Skeletal muscle tissue (tissue), 4 donors: ENCODE measurements around the gene STRN4. TPM values are rescaled to one million over a fixed set of nuclear protein-coding genes. Genes with fewer than 3 reads are reported as not detected.

Source experiments
- H3K27ac ChIP-seq: one replicate; pipeline ENCODE4 v1.7.0; 2013; ENCODE audit warnings: mild to moderate bottlenecking, low read depth, low read length, inconsistent platforms
- H3K27me3 ChIP-seq, 3 donors: one replicate each; pipeline ENCODE4 v1.7.0; 2013; ENCODE audit warnings: low read length in 3 of 3; ENCODE audit not compliant: control insufficient read depth in 3 of 3, insufficient read depth in 3 of 3
- H3K36me3 ChIP-seq, 3 donors: one replicate each; pipeline ENCODE4 v1.7.0; 2013; ENCODE audit warnings: low read length in 3 of 3; ENCODE audit not compliant: control insufficient read depth in 3 of 3, insufficient read depth in 3 of 3
- H3K4me1 ChIP-seq, 3 donors: one replicate each; pipeline ENCODE4 v1.7.0; 2013; ENCODE audit warnings: low read length in 3 of 3, mild to moderate bottlenecking in 3 of 3; ENCODE audit not compliant: control insufficient read depth in 3 of 3, insufficient read depth in 3 of 3
- H3K4me3 ChIP-seq, 3 donors: one replicate each; pipeline ENCODE4 v1.7.0; 2013; ENCODE audit warnings: low read length in 3 of 3
- H3K9ac ChIP-seq, 3 donors: one replicate each; pipeline ENCODE4 v1.7.0; 2013; ENCODE audit warnings: low read length in 3 of 3, mild to moderate bottlenecking in 3 of 3, moderate library complexity in 2 of 3, low read depth in 1 of 3
- H3K9me3 ChIP-seq, 3 donors: one replicate each; pipeline ENCODE4 v1.7.0; 2013; ENCODE audit warnings: low read length in 3 of 3; ENCODE audit not compliant: control insufficient read depth in 3 of 3
- total RNA-seq: library from RNA; depleted of rRNA; stranded (reverse); fragments of >200 nt; gene quantifications from one replicate; pipeline ENCODE4 v1.2.3, GENCODE V29; 2014
- donor health status: Osteomylitis.

The STRN4 gene
- total RNA-seq, 1 donor from 2014 or later, result 28.2 TPM

- Histone ChIP-seq H3K27ac (no peak overlapping the region), H3K27me3 (no peaks in the 10 kb centered on the region), H3K9ac (peak overlapping the region in 1 of 3 donors; percentile 92), H3K9me3 (no peaks in the 10 kb centered on the region), H3K36me3 (peaks cover 5 to 13% (median 9%) of the 10 kb centered on the region in 3 donors), H3K4me1 (peaks cover 52 to 60% (median 52%) of the 10 kb centered on the region in 3 donors), H3K4me3 (no peak overlapping the region)
Measured at GRCh38 chr19:46744005-46744691, 2.1 kb downstream of the STRN4 start.

DNA sequence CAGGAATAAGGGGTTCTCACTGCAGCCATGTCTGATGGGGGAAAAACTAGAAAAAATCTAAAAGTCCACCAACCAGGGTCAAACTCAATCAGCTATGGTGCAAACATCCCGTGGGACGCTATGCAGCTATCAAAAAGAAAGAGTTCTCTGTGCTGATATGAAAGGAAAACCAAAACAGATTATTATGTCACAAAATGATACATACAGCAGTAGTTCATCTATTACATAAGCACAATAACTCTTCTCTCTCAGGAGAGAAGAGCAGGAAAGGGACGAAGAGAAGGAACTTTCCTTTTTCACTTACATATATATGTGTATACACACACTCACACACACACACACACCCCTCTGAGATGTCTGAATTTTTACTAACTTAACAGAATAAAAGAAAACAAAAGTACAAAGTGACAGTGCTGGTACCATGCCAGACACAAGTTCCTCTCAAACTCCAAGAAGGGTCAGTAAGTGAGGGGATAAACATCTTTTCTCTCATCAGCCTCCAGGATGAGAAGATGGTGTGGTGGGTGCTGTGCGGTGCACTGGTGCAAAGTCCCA, 3.2 kb downstream of the STRN4 start:
- no peak overlapping the region for H3K9ac ChIP-seq
- H3K27me3 ChIP-seq, result no peaks in the 10 kb centered on the region
- H3K27ac ChIP-seq, result no peak overlapping the region
- peaks cover 10 to 14% (median 13%) of the 10 kb centered on the region in 3 donors for H3K36me3 ChIP-seq
- H3K4me3 ChIP-seq, result no peak overlapping the region
- peaks cover 64 to 71% (median 64%) of the 10 kb centered on the region in 3 donors for H3K4me1 ChIP-seq
- H3K9me3 ChIP-seq, result no peaks in the 10 kb centered on the region

- peaks cover 24 to 29% (median 25%) of the 10 kb centered on the region in 3 donors for H3K36me3 ChIP-seq
- no peak overlapping the region for H3K27ac ChIP-seq
- H3K4me1 ChIP-seq, result peaks cover 69 to 79% (median 71%) of the 10 kb centered on the region in 3 donors
- H3K9me3 ChIP-seq, result no peaks in the 10 kb centered on the region
- H3K9ac ChIP-seq, result peak overlapping the region in 1 of 3 donors; percentile 57
- no peaks in the 10 kb centered on the region for H3K27me3 ChIP-seq
- no peak overlapping the region for H3K4me3 ChIP-seq
Measured at GRCh38 chr19:46741447-46741846, 4.8 kb downstream of the STRN4 start.

GRCh38 chr19:46739290-46739771, 6.9 kb downstream of the STRN4 start:
- Histone ChIP-seq H3K36me3 (peaks cover 25 to 30% (median 25%) of the 10 kb centered on the region in 3 donors), H3K27me3 (no peaks in the 10 kb centered on the region), H3K27ac (peak overlapping the region; percentile 84), H3K9ac (peak overlapping the region; percentile 50 to 65 (median 51)), H3K4me1 (peaks cover 59 to 68% (median 60%) of the 10 kb centered on the region in 3 donors), H3K4me3 (peak overlapping the region in 2 of 3 donors; percentile 4 to 30), H3K9me3 (no peaks in the 10 kb centered on the region)

- Histone ChIP-seq H3K4me1 (peaks cover 50 to 59% (median 54%) of the 10 kb centered on the region in 3 donors), H3K4me3 (no peak overlapping the region), H3K9me3 (no peaks in the 10 kb centered on the region), H3K27ac (no peak overlapping the region), H3K27me3 (no peaks in the 10 kb centered on the region), H3K9ac (no peak overlapping the region), H3K36me3 (peaks cover 39 to 46% (median 40%) of the 10 kb centered on the region in 3 donors)
Measured at GRCh38 chr19:46737761-46738171, 8.5 kb downstream of the STRN4 start.

DNA sequence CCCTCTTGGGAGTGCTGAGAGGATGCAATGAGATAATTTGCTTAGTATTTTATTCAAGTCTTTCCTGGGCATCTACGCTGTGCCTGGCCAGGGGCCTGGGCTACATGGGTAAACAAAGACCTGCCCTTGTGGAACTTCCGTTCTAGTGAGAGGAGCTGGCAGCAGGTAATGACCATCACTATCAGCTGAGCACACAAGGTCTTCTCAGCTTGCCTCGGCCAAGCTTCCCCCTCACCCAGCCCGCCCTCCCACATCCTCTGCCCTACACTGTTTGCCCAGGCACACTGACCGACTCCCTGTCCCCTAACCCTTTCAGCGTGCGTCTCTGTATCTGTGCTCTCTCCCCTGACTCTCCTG, 9.0 kb downstream of the STRN4 start:
- Histone ChIP-seq H3K4me1 (peaks cover 49 to 62% (median 54%) of the 10 kb centered on the region in 3 donors), H3K9ac (no peak overlapping the region), H3K36me3 (peaks cover 43 to 51% (median 44%) of the 10 kb centered on the region in 3 donors), H3K27me3 (no peaks in the 10 kb centered on the region), H3K27ac (no peak overlapping the region), H3K9me3 (no peaks in the 10 kb centered on the region), H3K4me3 (no peak overlapping the region)

DNA sequence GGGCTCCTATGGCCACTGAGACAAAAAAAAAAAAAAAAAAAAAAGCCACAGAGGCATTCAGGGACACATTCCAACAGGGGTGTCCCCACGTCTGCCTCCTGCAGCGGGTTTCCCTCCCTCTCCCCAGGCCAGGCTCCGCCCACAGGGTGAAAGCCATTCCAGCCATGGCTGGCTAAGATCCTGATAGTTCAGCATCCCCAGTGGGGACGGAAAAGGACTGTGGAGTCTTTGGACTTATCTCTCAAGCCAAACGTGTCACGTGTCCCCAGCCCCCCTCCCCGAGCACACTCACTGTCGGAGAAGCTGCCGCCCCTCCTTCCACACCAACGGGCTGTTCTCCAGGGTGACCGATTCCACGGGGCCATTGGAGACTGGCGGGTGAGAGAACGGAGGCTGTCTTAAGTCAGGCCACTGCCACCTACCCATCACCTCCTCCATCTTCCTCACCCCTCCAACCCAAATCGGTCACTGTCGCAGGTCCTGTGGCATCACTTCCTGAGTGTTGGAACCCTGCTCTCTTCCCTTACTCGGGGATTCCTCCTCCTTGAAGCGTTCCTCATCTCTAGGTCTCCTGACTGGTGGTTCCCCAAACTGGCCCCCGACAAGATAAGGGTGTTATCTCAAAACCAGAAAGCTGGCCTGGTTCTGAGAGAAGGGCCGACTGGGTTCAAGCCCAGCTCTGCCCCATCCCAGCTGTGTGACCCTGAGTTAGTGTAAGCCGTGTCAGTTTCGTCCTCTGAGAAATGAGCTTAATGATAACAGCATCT, 9.5 kb downstream of the STRN4 start:
- no peaks in the 10 kb centered on the region for H3K9me3 ChIP-seq
- H3K27me3 ChIP-seq, result no peaks in the 10 kb centered on the region
- H3K27ac ChIP-seq, result no peak overlapping the region
- no peak overlapping the region for H3K9ac ChIP-seq
- no peak overlapping the region for H3K4me3 ChIP-seq
- peaks cover 49 to 57% (median 52%) of the 10 kb centered on the region in 3 donors for H3K4me1 ChIP-seq
- peaks cover 45 to 55% (median 49%) of the 10 kb centered on the region in 3 donors for H3K36me3 ChIP-seq

DNA sequence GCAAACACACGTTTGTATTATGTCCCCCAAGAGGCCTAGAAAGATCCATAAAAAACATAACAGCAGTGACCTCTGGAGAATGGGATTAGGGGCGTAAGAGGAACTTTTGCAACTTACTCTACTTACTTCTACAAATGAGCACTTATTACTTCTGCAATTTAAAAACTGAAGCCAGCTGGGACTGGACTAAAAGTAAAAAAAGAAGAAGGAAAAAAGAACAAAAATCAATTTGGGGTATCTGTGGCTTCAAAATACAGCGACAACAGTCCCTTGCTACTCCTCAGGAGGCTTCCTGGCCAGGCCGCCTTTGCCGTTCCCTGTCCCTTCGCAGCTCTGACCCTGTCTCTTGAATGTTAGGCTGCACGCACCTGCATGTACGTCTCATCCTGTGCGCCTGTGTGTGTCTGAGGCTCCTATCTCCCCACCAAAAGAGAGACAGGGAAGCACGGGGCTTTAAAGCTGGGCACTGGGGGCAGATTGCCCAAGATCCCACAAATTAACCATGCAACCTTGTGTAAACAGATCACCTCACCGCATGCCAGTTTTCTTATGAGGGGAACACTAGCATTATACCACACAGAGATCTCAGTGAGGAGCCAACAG, 12.5 kb downstream of the STRN4 start:
- peak overlapping the region in 1 of 3 donors; percentile 6 for H3K4me3 ChIP-seq
- H3K9ac ChIP-seq, result no peak overlapping the region
- H3K36me3 ChIP-seq, result peaks cover 70 to 74% (median 71%) of the 10 kb centered on the region in 3 donors
- no peaks in the 10 kb centered on the region for H3K9me3 ChIP-seq
- peak overlapping the region; percentile 33 for H3K27ac ChIP-seq
- no peaks in the 10 kb centered on the region for H3K27me3 ChIP-seq
- peaks cover 29 to 48% (median 37%) of the 10 kb centered on the region in 3 donors for H3K4me1 ChIP-seq

DNA sequence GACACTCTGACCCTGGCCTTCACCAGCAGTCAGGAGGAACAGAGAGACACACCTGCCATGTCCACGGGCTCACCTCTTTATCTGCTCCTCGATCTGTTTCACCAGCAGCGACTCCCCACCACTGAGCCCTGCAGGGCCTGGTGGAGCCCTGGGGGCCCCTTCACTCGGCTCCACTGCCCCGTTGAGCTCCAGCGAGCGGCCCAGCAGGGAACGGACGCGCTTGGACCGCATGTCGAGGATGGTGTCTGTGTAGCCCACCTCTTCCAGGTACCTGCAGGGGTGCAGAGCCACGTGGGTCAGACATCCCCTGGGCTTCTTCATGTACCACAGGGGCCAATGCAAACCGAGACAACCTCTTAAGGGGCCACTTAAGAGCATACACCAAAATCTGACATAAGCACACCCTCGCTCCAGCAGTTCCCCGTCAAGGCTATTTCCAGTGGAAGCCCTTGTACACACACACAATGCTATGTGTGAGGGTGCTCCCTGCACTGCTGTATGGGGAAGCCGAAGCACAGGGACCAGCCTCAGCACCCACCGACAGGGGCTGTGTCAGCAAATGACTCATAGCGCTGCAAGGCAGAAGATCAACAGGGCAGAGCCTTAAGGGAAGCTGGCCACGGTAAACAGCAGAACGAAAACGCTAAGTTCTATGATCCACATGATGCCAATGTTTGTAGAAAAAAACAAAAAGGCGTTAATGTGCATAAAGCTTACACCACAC, 13.1 kb downstream of the STRN4 start:
- peaks cover 25 to 42% (median 30%) of the 10 kb centered on the region in 3 donors for H3K4me1 ChIP-seq
- H3K9me3 ChIP-seq, result no peaks in the 10 kb centered on the region
- peaks cover 67 to 73% (median 71%) of the 10 kb centered on the region in 3 donors for H3K36me3 ChIP-seq
- no peak overlapping the region for H3K4me3 ChIP-seq
- H3K27me3 ChIP-seq, result no peaks in the 10 kb centered on the region
- no peak overlapping the region for H3K9ac ChIP-seq
- peak overlapping the region; percentile 31 for H3K27ac ChIP-seq
